ENCODE results near the gene STYXL1. TPM values are rescaled to one million over a fixed set of nuclear protein-coding genes. Genes with fewer than 3 reads are reported as not detected.

The STYXL1 gene
- total RNA-seq, 1 experiment from 2014 or later = 42.3 TPM

- intact Hi-C loops (cut with micrococcal nuclease; ENCODE audit: unreplicated experiment) = no loop called here
- no peaks in the 10 kb centered on the region for H3K9me3 ChIP-seq
Measured at GRCh38 chr7:76044375-76044865, 3.4 kb downstream of the STYXL1 start.

GRCh38 chr7:76040126-76040525 lies 7.7 kb downstream of the STYXL1 start:
- Histone ChIP-seq H3K4me3 (ENCODE audit: low read depth, low read length) (no peak overlapping the region), H3K9me3 (no peaks in the 10 kb centered on the region), H3K27me3 (replicated peaks; ENCODE audit: control insufficient read depth, insufficient read depth, low read length) (no peaks in the 10 kb centered on the region), H3K4me1 (no peaks in the 10 kb centered on the region), H3K36me3 (ENCODE audit: control insufficient read depth, insufficient read depth, low read length) (no peaks in the 10 kb centered on the region; the same call in 1 of the 2 replicates)
- ChIA-PET POLR2A (no interaction called here), CTCF (no interaction called here)
- BruUV-seq (replicated peaks) = no TSS peak
- Mint-ChIP-seq H3K27me3 (ENCODE audit: insufficient read depth, unreplicated experiment) (no peaks in the 10 kb centered on the region), H3K4me3 (ENCODE audit: unreplicated experiment) (no peak overlapping the region), H3K9me3 (ENCODE audit: unreplicated experiment) (no peaks in the 10 kb centered on the region), H3K36me3 (ENCODE audit: insufficient read depth, unreplicated experiment) (peaks cover 14% of the 10 kb centered on the region), H3K4me1 (ENCODE audit: low read depth, unreplicated experiment) (no peaks in the 10 kb centered on the region), H3K27ac (ENCODE audit: unreplicated experiment) (no peak overlapping the region)
- intact Hi-C loops (cut with micrococcal nuclease; ENCODE audit: unreplicated experiment) = no loop called here
- TF ChIP-seq CTCF (IDR thresholded peaks at IDR 0.05; ENCODE audit: insufficient read depth in 1 of 2, low read depth in 1 of 2, low read length in 1 of 2, severe bottlenecking in 1 of 2, unreplicated experiment in 1 of 2) = no peak
- DNase-seq = no peak

More at GRCh38 chr7:76044375-76044865, 3.4 kb downstream of the STYXL1 start:
- ChIA-PET CTCF (no interaction called here), POLR2A (no interaction called here)
- peaks cover 34% of the 10 kb centered on the region for H3K36me3 Mint-ChIP-seq (ENCODE audit: insufficient read depth, unreplicated experiment)
- no peak overlapping the region for H3K4me3 ChIP-seq (ENCODE audit: low read depth, low read length)
- H3K27me3 Mint-ChIP-seq (ENCODE audit: insufficient read depth, unreplicated experiment) = no peaks in the 10 kb centered on the region
- H3K27me3 ChIP-seq (replicated peaks; ENCODE audit: control insufficient read depth, insufficient read depth, low read length) = no peaks in the 10 kb centered on the region
- DNase-seq = no peak
- no peaks in the 10 kb centered on the region; the same call in 1 of the 2 replicates for H3K36me3 ChIP-seq (ENCODE audit: control insufficient read depth, insufficient read depth, low read length)
- H3K4me1 Mint-ChIP-seq (ENCODE audit: low read depth, unreplicated experiment) = peaks cover 5% of the 10 kb centered on the region
- no peak overlapping the region for H3K4me3 Mint-ChIP-seq (ENCODE audit: unreplicated experiment)
- no peak for TF ChIP-seq CTCF (IDR thresholded peaks at IDR 0.05; ENCODE audit: insufficient read depth in 1 of 2, low read depth in 1 of 2, low read length in 1 of 2, severe bottlenecking in 1 of 2, unreplicated experiment in 1 of 2)
- peaks cover 4% of the 10 kb centered on the region for H3K4me1 ChIP-seq
- BruUV-seq (replicated peaks) = no TSS peak
- no peak overlapping the region for H3K27ac Mint-ChIP-seq (ENCODE audit: unreplicated experiment)
- no peaks in the 10 kb centered on the region for H3K9me3 Mint-ChIP-seq (ENCODE audit: unreplicated experiment)

- no peak for DNase-seq
- no peaks in the 10 kb centered on the region for H3K4me1 Mint-ChIP-seq (ENCODE audit: low read depth, unreplicated experiment)
- no TSS peak for BruUV-seq (replicated peaks)
- H3K9me3 Mint-ChIP-seq (ENCODE audit: unreplicated experiment) = no peaks in the 10 kb centered on the region
- intact Hi-C loops (cut with micrococcal nuclease; ENCODE audit: unreplicated experiment) = no loop called here
- Histone ChIP-seq H3K9me3 (no peaks in the 10 kb centered on the region), H3K4me3 (ENCODE audit: low read depth, low read length) (no peak overlapping the region), H3K27me3 (replicated peaks; ENCODE audit: control insufficient read depth, insufficient read depth, low read length) (no peaks in the 10 kb centered on the region), H3K36me3 (ENCODE audit: control insufficient read depth, insufficient read depth, low read length) (no peaks in the 10 kb centered on the region), H3K4me1 (no peaks in the 10 kb centered on the region)
- TF ChIP-seq CTCF (IDR thresholded peaks at IDR 0.05; ENCODE audit: insufficient read depth in 1 of 2, low read depth in 1 of 2, low read length in 1 of 2, severe bottlenecking in 1 of 2, unreplicated experiment in 1 of 2) = no peak
- CTCF ChIA-PET = no interaction called here
- POLR2A ChIA-PET = interaction anchor here (1.9 kb wide), 1 partner anchor 11 kb away, joined by 12 read pairs; the partner anchor contains the start of genes MDH2 and STYXL1
- H3K27me3 Mint-ChIP-seq (ENCODE audit: insufficient read depth, unreplicated experiment) = no peaks in the 10 kb centered on the region
- no peak overlapping the region for H3K27ac Mint-ChIP-seq (ENCODE audit: unreplicated experiment)
- no peak overlapping the region for H3K4me3 Mint-ChIP-seq (ENCODE audit: unreplicated experiment)
- peaks cover 10% of the 10 kb centered on the region for H3K36me3 Mint-ChIP-seq (ENCODE audit: insufficient read depth, unreplicated experiment)
Measured at GRCh38 chr7:76037310-76037709, 10.5 kb downstream of the STYXL1 start.
